RKO (cell line): ENCODE data around the gene ANKHD1.
"Not testable (repeated sequence)": the region's sequence is repeated elsewhere in the genome, so short reads cannot be mapped to it uniquely, and the experiment has no call there.

ENCODE experiments used
- DNase-seq: peaks from one replicate; pipeline ENCODE4 v3.0.0-alpha.2; 2016; ENCODE audit warnings: low spot score

Gene ANKHD1

DNA sequence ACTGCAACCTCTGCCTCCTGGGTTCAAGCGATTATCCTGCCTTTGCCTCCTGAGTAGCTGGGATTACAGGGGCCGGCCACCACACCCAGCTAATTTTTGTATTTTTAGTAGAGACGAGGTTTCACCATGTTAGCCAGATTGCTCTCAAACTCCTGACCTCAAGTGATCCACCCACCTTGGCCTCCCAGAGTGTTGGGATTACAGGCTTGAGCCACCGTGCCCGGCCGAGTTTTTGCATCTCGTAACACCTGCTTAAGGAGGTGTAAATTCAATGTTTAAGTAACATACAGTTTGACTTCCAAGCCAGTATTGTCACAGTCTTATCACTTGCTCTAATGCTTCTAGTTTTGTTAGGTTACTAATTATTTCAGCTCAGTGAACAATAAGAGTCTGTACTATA is 19.7 kb downstream of the ANKHD1 start:
- not testable (repeated sequence) for DNase-seq

DNA sequence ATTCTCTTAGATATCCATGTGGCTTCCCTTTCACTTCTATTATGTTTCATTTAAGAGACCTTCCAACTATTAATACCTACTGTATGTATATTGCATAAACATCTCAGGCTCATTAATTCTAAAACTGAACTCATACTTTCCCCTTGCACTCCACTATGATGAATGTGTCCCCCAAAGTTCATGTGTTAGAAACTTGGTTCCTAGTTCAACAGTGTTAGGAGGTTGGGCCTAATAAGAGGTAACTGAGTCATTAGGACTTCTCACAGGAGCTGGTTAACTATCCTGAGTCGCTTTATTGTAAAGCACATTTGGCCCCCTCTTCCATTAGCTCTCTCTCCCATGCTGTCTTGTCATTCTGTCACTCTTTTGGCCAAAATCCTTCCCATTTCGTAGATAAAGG is 22.0 kb downstream of the ANKHD1 start:
- no peak for DNase-seq

GRCh38 chr5:140424135-140424534 is 22.5 kb downstream of the ANKHD1 start:
- DNase-seq = no peak

DNA sequence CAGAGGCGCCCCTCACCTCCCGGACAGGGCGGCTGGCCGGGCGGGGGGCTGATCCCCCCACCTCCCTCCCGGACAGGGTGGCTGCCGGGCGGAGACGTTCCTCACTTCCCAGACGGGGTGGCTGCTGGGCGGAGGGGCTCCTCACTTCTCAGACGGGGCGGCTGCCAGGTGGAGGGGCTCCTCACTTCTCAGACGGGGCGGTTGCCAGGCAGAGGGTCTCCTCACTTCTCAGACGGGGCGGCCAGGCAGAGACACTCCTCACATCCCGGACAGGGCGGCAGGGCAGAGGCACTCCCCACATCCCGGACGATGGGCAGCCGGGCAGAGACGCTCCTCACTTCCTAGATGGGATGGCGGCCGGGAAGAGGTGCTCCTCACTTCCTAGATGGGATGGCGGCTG is 26.1 kb downstream of the ANKHD1 start:
- not testable (repeated sequence) for DNase-seq

- no peak for DNase-seq
These were observed 28.1 kb downstream of the ANKHD1 start for GRCh38 chr5:140429724-140430123.

- no peak for DNase-seq
These were observed 30.6 kb downstream of the ANKHD1 start for GRCh38 chr5:140432212-140432611.

DNA sequence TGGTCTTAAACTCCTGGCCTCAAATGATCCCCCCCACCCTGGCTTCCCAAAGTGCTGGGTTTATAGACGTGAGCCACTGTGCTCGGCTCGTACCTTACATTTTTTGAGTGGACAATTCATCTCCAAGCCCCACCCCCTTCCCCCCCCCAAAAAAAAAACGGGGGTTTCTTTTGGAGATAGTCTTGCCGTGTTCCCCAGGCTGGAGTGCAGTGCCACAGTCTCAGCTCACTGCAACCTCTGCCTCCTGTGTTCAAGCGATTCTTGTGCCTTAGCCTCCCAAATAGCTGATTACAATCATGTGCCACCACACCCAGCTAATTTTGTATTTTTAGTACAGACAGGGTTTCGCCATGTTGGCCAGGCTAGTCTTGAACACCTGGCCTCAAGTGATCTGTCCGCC is 31.3 kb downstream of the ANKHD1 start:
- DNase-seq = no peak

DNA sequence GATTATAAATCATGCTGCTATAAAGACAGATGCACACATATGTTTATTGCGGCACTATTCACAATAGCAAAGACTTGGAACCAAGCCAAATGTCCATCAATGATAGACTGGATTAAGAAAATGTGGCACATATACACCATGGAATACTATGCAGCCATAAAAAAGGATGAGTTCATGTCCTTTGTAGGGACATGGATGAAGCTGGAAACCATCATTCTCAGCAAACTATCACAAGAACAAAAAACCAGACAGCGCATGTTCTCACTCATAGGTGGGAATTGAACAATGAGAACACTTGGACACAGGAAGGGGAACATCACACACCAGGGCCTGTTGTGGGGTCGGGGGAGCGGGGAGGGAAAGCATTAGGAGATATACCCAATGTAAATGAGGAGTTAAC is 55.7 kb downstream of the ANKHD1 start:
- not testable (repeated sequence) for DNase-seq

DNA sequence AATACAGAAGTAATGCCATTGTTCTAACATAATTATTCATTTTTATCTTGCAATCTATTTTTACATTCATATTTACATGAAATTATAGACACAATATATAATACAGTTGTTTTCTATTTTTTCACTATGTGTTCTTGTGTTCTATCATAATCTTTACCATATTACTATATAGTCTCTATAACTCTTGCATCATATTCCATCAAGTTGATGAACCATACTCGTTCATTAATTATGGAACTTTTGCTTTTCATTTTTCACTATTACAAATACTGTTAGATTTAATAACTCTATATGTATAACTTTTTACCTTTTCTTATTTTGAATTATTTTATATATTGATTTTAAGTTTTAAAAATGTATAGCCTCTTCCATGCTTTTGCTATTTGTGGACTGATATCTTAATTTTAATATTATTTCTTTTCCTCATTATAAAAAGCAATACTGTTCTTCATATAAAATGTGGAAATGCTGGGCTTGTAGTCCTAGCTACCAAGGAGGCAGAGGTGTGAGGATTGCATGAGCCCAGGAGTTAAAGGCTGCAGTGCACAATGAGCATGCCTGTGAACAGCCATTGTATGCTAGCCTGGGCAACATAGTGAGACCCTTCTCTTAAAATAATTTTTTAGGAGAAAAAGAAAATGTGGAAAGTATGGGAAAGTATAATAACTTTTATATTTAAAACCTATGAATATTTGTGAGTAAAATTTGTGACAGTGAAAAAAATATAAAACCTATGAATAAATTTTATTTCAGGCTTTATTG is 65.5 kb downstream of the ANKHD1 start:
- DNase-seq = no peak

- no peak for DNase-seq
These were observed 66.6 kb downstream of the ANKHD1 start for GRCh38 chr5:140468188-140468587.

GRCh38 chr5:140469259-140469658 is 67.6 kb downstream of the ANKHD1 start:
- no peak for DNase-seq

- DNase-seq = no peak
These were observed 78.8 kb downstream of the ANKHD1 start for GRCh38 chr5:140480310-140481014.

DNA sequence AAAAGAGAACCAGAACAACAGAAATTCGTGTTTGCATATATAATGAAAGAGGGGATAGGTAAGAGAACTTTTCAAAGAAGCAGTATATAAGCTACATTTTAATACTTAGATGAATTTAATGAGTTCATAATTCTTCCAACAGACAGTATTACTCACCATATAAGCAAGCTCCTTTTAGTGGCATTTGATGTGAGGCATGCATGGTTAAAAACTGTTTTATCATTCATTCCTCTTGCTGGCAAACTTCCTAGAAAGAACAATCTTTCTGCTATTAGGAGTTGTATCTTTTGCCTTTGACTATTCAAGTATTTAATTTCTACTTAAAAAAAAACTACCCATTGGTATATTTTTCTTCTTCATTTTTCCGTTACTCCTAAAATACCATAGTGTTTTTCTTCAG is 80.1 kb downstream of the ANKHD1 start:
- no peak for DNase-seq

DNA sequence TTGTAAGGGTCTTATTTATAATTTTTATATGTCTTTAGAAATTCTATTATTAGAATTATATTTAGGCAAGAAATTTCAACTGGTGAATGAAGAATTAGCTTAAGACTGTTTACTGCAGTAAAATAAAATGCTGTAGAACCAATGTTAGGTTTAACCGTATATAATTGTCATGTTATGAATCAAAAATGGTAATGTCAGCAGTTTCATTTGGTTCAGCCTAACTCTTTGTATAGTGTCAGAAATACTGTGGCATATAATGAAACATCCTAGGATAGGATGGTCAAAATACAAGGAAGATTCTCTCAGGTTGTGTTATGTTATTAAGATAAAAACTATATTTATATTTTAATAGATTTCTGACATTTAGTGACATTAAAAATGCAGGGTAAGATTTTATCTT is 81.4 kb downstream of the ANKHD1 start:
- DNase-seq = no peak

DNA sequence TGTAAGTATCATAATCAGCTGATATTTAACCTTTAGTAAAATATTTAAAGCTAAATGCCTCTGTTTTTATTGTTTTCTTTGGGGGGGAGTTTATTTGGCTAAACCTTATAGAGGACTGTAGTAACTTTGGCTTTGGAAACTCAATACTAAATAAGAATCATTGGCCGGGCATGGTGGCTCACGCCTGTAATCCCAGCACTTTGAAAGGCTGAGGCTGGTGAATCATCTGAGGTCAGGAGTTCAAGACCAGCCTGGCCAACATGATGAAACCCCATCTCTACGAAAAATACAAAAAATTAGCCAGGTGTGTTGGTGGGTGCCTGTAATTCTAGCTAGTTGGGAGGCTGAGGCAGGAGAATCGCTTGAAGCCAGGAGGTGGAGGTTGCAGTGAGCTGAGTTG is 86.5 kb downstream of the ANKHD1 start:
- DNase-seq = not testable (repeated sequence)

DNA sequence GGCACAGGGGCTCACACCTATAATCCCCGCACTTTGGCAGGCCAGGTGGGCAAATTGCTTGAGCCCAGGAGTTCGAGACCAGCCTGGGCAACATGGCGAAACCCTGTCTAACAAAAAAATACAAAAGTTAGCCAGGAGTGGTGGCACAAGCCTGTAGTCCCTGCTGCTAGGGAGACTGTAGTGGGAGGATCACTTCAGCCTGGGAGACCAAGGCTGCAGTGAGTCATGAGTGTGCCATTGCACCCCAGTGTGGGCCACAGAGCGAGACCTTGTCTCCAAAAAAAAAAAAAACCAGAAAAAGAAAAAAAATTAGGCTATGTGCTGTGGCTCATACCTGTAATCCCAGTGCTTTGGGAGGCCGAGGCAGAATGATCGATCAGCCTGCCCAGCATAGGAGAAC is 87.3 kb downstream of the ANKHD1 start:
- no peak for DNase-seq

- no peak for DNase-seq
These were observed 96.3 kb downstream of the ANKHD1 start for GRCh38 chr5:140497897-140498296.

DNA sequence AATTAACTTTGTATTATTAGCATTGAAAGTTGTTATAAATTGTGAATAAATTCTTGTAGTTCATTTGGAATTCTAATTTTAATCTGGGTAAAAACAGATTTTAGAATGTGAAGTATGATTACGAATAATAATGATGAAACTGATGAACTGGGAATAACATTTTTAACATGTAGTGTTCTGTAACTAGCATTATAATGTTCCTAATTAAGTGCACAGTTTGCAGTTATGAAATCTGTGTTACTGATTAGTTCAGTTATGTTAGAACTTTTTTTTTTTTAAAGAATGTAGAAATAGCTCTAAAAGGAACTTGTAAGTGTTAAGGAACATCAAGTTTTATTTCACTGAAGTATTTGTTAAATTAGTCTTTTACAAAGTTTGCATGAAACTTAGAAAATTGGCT is 97.0 kb downstream of the ANKHD1 start:
- no peak for DNase-seq

- no peak for DNase-seq
These were observed 101.2 kb downstream of the ANKHD1 start for GRCh38 chr5:140502834-140503233.

DNA sequence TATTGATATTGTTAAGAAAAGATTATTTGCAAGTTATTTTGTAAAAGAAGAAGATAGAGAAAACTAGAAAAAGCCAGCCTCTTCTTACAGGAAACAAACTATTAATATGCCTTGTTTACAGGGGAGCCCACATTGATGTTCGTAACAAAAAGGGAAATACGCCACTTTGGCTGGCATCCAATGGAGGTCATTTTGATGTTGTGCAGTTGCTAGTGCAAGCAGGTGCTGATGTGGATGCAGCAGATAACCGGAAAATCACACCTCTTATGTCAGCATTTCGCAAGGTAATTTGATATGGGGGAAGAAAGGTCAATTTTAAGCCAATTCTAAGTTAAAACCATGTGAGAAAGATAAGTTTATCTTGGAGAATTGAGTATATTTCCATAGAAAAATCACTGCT is 108.3 kb downstream of the ANKHD1 start:
- no peak for DNase-seq

DNA sequence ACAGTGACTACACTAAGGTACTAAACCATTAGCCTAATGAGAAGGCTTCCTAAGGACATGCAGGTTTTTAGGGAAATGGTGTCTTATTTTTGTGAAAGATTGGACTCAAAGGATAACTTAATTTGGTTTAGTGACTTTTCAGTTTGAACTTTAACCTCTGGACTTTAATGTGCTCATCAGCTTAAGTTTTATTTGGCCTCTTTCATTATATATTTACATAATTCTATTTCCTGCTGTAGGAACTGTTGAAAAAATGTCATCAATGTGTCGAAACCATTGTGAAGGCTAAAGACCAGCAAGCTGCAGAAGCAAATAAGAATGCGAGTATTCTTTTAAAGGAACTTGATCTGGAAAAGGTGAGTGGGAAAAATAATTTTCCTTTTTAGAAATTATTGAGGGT is 111.5 kb downstream of the ANKHD1 start:
- DNase-seq = no peak

DNA sequence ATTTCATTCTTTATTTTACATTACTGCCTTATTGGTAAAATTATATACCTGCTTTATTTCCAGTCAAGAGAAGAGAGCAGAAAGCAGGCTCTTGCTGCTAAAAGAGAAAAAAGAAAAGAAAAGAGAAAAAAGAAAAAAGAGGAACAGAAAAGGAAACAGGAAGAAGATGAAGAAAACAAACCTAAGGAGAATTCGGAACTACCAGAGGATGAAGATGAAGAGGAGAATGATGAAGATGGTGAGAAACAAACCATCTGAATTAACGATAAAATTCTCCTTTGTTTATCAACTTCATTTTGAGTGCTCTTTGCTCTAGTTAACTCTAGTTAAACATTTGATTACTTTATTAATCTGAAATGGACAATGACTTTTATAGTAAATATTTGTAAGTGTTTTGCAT is 122.4 kb downstream of the ANKHD1 start:
- no peak for DNase-seq

- no peak for DNase-seq
These were observed 138.6 kb downstream of the ANKHD1 start for GRCh38 chr5:140540227-140540626.

- no peak for DNase-seq
These were observed 141.3 kb downstream of the ANKHD1 start for GRCh38 chr5:140542972-140543371.
